ENCODE data around the gene KRT6C.
A peak's percentile ranks its signal among the peaks of the same experiment; 100 is the strongest.
"Not testable (repeated sequence)": the region's sequence is repeated elsewhere in the genome, so short reads cannot be mapped to it uniquely, and the experiment has no call there.

Gene KRT6C

DNA sequence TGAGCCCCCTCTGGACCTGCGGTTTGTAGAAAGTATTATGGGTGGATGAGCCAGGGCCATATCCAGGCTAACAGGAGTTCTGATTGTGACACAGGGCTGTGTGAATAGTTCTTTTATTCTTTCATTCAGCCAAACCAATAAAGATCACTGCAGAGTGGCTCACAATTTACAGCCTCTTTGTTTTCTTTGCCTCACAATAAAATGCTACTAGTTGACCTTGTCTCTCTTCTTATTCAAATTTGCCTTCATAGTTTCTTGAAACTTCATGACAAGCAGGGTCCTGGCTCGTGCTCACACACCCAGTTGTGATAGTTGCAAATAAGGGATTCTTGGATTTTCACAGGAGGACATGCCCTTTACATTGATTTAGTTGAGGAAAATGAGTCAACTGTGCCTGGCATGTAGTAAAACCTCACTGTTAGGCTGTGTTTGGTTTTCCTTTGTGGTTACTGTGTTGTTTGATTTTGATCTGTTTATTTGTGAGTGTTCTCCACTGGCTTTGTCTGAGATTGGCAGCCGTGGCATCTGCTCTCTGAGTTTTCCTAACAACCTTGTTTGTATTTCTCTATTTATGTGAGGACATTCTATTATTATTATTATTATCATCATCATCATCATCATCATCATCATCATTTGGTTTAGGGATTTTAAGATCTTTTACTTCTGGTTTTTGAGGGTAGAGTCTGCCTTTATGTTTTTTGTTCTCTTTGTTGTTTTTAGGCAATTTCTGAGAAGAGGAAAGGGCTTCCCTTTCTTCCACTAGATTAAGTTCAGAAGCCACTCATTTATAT lies 19.0 kb downstream of the KRT6C start:
- DNase-seq = no peak

DNA sequence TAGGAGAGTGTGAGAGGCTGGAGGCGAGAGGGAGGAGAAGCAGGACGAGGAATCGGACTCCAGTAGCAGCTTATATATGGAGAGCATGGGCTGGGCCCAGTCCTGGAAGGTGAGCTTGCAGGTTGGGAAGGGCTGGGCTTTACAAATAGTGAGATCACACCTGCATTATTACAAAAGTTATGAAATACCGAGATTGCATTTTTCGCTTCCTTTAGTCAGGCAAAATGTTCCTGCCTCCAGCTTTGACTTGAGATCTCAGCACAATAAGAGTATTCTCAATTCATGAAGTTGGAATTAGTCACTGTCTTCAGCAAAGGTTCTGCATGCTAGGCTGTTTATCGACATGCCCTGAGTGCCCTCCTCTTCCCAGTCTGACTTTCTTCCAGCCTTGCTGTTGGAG lies 21.5 kb downstream of the KRT6C start, which contains the start of gene KRT6B:
Gene KRT6B, minus strand, starts transcription at position 46 of the 400 bp plus-strand sequence. CDS start 68 bp downstream, outside the sequence.
- DNase-seq = no peak

DNA sequence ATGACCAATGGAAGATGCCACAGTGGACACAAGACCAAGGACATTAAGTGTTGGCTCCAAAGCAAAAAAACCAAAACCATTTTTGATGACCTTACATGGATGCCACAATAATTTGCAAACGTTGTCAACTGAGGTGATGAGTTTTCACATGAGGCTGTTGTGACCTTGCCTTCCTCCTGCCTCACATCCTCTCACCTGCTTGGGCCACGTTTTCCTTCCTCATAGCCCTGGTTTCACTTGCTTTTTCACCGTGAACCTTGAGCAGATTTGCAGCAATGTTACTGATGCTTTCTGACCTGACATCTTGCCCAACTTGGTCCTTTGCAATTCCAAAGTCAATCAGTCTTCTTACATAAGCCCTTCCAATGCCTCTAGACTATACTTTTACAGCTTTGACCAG lies 25.4 kb downstream of the KRT6C start:
- no peak for DNase-seq

DNA sequence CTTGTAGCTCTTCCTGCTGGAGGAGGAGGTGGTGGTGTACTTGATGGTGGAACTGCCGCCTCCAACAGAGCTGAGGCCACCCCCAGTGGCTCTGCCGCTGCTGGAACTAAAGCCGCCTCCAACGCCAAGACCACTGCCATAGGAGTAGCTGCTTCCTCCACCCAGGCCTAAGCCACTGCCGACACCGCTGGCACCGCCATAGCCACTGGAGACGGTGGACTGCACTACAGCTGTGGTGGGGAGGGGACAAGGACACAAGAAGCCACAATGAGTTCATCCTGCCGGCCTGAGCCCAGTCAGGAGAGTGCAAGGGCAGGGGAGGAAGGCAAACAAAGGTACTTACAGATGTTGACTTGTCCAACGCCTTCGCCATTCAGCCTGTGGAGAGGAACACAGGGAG lies 26.4 kb downstream of the KRT6C start:
- not testable (repeated sequence) for DNase-seq

DNA sequence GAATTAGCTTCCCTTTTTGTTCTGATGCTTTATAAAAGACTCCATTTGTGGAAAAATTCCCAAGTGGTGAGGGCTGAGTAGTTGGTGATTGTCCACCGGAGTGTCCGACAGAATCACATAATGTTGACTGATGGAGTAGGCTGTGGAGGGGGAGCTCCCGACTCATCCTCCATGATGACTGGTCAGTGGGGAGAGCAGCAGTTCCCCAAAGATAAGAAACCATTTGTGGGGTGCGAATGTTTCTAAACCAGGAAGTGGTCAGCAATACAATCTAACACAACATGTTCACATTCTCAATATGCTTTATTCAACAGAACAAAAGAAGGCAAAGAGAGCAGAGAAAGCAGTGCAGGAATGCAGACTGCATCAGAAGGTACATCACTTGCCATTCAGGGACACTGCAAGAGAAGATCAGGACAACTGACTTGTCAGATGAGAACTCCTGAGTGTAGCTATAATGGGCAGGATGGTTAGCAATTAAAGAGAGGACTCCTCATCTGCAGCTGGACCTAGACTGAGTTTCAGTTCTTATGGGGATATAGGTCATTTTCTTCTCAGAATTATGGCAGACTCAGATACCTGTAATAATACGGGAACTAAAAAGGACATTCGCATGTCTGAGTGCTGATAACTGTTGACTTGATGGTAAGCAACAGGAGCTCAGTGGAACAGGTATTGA lies 27.1 kb downstream of the KRT6C start:
- no peak for DNase-seq

DNA sequence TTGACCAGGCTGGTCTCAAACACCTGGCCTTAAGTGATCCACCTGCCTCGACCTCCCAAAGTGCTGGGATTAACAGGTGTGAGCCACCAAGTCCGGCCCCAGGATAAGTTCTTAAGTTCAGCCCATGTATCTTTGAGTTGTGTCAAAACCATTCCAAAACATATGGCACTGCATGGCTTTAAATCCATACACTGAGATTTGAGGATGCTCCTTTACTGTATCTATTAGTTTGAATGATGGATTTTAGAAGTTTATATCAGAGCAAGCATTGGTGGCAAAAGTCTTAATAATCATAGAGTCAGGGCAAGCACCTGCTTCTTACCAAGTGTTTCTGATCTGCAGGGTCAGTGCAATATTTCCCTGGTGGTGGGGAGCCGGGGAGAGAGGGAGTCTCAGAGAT lies 27.7 kb downstream of the KRT6C start:
- no peak for DNase-seq

DNA sequence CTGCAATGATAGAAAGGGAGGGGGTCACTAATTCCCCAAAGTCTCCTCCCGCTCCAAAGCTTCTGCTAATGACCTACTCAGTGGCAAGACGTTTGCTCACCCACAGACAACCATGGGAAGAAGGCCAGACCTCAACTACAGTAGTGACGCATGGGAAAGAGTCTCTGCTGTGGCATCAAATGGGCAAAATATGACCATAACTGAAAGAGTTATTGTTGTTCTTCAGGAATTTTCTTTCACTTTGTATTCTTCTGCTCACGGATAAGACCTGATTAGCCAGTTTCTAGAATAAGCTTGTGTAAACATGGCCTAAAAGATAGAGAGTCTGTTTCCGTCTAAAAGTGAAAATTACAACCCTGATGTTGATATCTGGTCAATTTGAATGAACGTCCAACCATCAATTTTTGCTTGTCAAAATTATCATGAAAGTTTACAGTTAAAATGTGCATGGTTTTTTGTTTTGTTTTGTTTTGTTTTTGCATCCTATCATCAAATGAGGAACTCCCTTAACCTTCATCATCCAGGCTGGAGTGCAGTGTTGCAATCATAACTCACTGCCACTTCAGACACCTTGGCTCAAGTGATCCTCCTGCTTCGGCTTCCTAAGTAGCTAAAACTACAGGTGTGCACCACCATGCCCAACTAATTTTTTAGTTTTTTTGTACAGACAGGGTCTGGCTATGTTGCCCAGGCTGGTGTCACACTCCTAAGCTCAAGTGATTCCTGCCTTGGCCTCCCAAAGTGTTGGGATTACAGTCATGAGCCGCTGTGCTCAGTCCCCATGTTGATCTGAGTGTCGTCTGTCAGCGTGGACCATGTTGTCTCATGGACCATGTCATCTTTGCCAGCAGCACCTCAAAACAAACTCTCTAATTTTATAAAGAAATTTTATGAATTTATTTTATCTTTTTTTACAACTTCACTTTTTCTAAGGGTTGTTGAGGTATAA lies 28.7 kb downstream of the KRT6C start:
- DNase-seq = no peak

DNA sequence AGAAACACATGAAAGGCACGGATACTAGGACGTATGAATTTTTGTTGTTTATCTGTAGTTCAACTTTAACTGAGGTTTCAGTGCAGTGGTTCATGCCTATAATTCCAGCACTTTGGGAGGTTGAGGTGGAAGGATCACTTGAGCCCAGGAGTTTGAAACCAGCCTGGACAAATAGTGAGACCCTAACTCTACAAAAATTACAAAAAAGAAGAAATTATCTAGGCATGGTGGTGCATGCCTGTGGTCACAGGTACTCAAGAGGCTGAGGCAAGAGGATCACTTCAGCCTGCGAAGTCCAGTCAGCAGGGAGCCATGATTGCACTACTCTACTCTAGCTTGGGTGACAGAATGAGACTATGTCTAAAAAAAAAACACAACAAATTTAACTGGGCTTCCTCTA lies 29.6 kb downstream of the KRT6C start:
- DNase-seq = no peak

DNA sequence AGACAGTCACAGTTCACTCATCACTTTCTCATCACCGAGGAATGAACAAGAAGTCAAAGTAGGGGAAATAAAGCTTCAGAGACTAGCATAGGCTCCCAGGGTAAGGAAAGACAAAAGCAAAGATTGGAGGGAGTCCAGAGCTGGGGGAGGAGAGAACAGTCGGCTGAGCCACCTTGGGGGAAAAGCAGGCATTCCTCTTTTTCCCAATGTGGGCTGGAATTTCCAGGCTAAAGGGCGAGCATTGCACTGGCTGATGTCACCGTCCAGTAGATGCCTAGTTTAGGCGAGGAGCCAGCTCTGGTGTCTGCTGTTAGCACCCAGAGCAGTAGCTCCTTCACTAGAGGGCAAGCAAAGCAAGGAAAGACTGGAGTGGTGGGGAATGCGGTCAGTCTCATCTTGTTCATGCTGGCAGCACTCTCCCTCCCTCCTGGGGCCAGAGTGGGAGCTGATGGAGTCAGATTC lies 31.0 kb downstream of the KRT6C start:
- DNase-seq = peak; percentile 18

DNA sequence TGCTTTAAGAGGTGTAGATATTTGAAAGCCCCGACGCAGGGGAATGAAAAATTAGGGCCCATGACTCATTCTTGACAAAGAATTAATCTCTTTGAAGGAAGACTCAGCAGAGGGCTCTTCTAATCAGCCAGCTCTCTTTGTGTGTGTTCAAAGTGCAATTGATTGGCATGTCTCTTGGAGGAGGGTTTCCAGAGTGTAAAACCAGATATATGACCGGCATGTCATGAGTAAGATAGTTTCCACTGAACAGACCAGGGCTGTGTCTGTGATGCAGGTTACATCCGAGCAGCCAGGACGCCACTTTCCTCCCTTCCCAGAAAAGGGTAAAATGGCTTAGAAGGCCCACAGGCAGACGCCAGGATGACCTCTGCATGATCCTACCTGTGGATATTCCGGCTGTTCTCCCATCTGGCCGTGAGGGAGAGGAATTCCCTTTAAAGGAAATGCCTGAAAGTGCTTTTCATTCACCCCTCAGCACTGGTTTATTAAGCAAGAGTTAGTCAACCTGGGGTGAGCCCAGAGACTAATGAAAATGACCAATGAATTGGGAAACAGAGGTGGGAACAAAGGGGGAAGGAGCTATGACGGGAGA lies 32.2 kb downstream of the KRT6C start:
- DNase-seq = peak; percentile 26

DNA sequence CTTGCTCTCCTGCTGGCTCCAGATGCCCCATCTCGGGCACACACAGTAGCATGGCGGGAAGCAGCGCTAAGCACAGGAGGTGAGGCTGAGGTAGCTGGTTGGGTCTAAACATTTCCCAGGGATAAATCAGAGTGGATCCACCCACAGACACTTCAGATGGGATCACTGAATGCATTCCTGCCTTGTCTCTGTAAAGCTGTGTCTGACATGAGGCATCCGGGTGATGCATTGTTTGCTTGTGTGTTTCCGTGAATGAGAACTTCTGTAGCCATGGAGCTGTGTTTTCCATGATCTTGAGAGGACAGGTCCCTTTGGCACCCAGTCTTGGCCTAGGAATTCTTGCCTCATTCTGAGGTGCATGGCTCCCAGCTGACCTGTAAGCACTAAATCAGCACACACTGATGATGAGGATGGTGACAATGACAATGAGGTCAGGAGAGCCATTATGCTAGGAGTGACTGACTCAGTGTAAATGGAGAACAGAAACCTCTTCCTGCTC lies 32.7 kb downstream of the KRT6C start:
- no peak for DNase-seq

DNA sequence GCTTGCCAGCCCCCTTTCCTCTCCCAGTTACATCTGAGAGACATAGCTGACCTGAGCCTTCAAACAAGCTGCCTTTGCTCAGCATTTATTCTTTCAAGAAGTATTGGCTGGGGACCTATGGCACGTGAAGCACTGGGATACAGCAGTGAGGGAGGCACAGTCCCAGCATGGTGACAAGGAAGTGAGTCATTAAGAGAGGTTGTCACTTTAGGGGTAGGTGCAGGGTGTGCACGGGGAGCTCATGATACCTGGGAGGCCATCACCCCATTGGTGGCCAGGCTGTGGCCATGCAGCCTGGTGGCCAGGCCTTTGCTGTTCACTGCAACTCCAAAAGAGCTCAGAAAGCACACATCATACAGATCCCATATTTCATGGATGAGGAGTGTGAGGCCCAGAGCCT lies 33.8 kb downstream of the KRT6C start:
- no peak for DNase-seq

DNA sequence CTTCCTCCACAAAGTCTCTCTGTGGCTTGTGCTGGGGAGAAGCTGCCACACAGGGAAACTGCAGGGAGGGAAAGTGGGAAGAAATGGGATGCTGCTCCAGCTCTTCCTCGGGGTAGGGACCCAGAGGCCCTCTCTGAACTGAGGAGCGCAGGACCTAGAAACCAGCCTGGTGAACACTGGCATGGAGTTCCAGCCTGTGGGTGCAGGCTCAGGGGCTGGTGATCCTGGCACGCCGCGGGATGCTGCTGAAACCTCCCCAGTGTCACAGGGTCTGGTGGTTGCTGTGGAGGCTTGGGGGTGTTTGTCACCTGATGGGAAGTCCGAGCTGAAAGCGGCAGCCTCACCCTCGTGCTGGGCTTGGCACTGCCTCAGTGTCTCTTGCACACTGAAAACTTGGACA lies 34.2 kb downstream of the KRT6C start:
- no peak for DNase-seq

DNA sequence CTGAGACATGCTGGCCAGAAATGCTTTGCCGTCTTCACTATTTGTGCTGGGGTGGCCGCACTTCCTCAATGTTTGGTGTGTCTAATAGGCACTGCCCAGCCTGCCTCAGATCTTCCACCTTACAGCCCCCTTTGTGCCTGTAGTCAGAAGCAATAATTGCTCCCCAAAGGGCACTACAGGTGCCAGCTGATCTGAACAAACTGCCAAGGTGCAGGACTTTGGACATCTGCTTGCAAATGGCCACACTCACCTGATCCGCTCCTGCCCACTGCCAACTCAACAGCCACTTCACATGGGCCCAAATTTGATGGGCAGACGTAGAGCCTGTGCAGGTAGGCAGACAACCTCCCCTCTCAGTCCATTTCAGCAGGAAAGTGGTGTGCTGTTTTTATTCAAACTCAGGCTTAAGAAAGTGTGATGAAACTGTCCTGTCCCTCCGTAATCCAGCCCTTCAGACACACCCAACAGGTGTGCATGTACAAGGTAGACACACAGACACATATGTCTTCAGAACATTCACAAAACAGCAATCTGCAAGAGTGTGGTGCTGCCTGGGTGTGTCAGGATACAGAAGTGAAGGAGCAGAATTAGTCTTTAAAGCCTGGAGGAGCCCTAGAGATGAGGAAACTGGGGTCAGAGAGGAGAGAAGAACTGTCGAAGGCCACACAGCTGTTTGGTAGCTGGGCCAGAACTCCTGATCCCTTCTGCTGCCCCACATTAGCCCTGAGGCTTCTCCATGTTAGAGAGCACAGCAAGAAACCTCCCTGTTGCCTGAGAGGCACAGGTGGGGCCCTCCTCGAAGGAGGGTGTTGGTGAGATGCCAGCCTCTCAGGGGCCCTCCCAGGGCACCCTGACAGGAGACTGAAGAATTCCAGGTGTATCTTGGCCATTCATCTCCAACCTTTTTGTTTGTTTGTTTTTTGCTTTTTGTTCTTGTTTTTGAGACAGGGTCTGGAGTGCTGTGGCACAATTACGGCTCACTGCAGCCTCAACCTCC lies 35.0 kb downstream of the KRT6C start:
- no peak for DNase-seq

DNA sequence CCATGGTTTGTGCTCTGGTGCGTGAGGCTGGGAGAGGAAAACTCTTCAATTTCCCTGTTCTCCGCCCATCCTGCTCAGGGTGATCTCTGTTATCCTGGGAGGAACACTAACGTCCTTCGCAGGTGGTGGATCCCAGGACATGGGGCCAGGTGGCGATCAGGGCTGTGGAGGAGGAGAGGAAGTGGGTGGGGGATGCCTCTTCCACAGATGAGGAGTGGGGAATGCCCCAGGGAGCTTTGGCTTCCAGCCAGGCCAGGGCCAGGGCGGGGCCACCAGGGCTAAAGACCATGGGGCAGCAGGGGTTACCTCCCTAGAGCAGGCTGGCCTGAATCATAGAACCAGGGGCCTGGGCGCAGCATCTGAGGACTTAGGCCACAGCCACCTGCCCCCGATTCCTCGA lies 36.1 kb downstream of the KRT6C start:
- no peak for DNase-seq

DNA sequence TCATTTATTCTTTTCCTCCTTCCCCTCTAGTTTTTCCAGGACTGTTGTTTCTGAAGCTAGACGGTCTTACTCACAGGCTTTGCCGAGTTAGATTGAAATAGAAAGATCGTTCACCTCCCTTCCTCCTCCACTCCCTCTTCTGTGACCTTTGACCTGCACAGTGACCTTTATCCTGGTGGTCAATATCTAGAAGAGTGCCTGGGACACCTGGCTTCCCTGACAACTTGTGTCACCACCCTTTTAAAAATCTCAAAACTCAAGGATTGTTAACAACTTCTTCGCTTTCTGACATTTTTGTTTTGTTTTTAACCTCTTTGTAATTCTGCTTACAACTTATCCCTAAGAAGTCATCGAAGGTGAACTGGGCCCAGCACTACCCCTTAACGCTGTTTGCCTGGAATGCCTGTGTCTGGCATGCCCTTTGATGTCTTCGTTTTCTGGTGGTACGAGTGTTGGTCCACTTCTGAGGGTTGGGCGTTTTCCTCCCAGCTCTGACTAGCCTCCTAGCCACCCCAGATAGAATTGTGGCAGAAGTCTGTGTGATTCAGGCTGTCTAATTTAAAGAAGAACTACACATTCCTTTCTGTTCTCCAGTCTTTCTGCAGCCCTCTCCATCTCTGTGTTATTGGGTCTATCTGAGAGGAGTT lies 36.7 kb downstream of the KRT6C start:
- no peak for DNase-seq

DNA sequence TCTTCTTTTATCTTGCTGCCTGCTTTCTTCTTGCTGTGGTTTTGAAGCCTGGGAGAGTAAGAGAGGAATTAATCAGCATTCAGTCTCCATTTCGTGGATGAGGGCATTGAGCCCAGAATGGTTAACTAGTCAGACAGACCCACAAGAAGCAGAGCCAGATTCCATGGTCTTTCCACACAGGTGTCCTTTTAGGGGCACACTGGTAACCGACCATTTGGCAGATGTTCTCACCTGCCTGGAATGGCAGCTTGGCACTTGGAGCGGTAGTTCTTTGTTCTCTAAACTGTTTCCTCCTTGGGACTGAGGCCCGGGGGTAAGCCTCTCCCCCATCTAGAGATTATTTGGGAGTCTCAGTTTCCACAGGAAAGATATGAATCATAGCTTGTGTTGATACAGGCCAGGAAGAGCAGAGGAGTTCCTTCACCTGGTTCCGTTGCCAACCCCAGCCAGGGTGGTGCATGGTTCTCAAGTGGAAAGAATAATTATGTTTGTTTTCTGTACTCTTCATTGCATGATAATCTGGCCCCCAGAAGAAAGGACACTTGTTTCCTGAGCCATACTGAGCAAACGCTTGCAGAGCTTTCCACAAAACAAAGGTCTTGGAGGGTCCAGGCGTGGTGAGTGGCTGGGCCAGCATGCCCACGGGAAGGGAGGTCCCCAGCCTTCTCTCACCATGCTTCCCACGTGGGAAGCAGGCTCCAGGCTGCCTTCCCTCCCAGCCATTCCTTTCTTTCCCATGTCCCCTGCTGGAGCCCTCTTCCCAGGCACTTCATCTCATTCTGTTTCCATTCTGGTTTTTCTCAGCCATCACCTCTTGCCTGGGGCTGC lies 37.4 kb downstream of the KRT6C start:
- DNase-seq = no peak

DNA sequence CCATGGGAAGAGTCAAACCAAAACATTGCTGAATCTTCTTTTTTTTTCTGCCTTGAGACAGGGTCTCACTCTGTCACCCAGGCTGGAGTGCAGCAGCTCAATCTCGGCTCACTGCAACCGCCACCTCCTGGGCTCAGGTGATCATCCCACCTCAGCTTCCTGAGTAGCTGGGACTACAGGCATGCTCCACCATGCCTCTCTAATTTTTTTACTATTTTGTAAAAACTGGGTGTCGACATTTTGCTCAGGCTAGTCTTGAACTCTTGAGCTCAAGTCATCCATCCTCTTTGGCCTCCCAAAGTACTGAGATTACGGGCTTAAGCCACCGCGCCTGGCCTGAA lies 38.0 kb downstream of the KRT6C start:
- DNase-seq = no peak

DNA sequence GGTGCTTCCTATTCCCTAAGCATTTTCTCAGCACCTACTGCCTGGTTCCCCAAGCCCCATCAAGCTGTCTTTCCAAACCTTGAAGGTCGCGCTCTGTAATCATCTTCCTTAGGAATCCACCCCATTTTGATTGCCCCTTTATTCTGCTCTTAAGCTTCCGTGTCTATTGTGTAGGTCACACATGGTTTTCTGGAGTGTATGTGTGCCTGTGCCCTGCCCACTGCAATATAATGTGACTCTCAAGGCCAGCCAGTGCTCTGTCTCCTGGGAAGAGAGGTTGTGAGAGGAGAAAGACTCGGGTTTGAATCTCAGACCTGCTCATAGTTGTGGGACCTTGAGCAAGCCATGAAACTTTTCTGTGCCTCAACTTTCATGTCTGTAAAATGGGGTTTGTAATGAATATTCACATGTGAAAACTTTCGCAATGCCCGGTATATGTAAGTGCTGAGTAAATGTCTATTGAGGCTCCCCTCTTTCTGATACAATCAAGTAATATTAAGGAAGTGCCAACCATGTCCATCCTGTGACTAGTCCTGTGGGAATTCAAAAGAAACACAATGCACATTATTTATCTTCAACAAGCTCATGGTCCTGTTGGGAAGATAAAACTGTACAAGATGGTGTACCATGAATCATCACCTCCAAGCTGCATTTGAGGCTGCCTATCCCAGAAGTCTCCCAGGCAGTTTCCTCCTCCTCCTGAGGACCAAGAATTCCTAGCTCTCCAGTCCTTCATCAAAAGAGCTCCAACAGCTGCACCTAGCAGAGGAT lies 38.7 kb downstream of the KRT6C start:
- no peak for DNase-seq

Data from eye (tissue), 1 donor.